Neutrophil (primary cell): ENCODE results near the gene TLE1.

ENCODE experiments used
- H3K27ac ChIP-seq: fragments of 200-600 bp; sonication (generic); 2 replicates; pipeline ENCODE4 v1.5.1; 2016; ENCODE audit warnings: mild to moderate bottlenecking, moderate library complexity
- H3K27me3 ChIP-seq: fragments of 200-600 bp; sonication (generic); 2 replicates; pipeline ENCODE4 v1.6.0; 2016; ENCODE audit warnings: mild to moderate bottlenecking
- H3K36me3 ChIP-seq: fragments of 200-600 bp; sonication (generic); 2 replicates; pipeline ENCODE4 v1.5.1; 2017
- H3K4me1 ChIP-seq, 2 experiments: fragments of 200-600 bp in 1 of 2; sonication (generic) in 1 of 2; 1 replicate in 1 of 2; 2 replicates in 1 of 2; pipeline versions ENCODE4 v1.5.1 to v1.6.1; 2013 to 2016; ENCODE audit warnings: low read depth in 1 of 2, low read length in 1 of 2, mild to moderate bottlenecking in 1 of 2, moderate library complexity in 1 of 2; ENCODE audit not compliant: control insufficient read depth in 1 of 2, insufficient read depth in 1 of 2
- H3K4me3 ChIP-seq, 2 experiments: fragments of 200-600 bp in 1 of 2; sonication (generic) in 1 of 2; 1 replicate in 1 of 2; 2 replicates in 1 of 2; pipeline ENCODE4 v1.5.1; 2013 to 2016; ENCODE audit warnings: low read depth in 1 of 2, low read length in 1 of 2, mild to moderate bottlenecking in 1 of 2, moderate library complexity in 1 of 2
- H3K9me3 ChIP-seq: fragments of 200-600 bp; sonication (generic); 2 replicates; pipeline ENCODE4 v1.5.1; 2016
- CTCF ChIP-seq: fragments of 200-600 bp; sonication (generic); IDR thresholded peaks from 2 replicates; pipeline ENCODE4 v1.5.1; 2016; ENCODE audit warnings: antibody characterized with exemption

The TLE1 gene

GRCh38 chr9:81656004-81656403, 33.3 kb downstream of the TLE1 start:
- Histone ChIP-seq H3K4me3 (no peak overlapping the region), H3K9me3 (no peaks in the 10 kb centered on the region), H3K27me3 (no peaks in the 10 kb centered on the region), H3K4me1 (peaks cover 22 to 25% of the 10 kb centered on the region in 2 experiments), H3K36me3 (no peaks in the 10 kb centered on the region), H3K27ac (peak overlapping the region; percentile 33)
- no peak for TF ChIP-seq CTCF

- TF ChIP-seq CTCF = no peak
- no peaks in the 10 kb centered on the region for H3K9me3 ChIP-seq
- no peak overlapping the region for H3K4me3 ChIP-seq
- no peaks in the 10 kb centered on the region for H3K36me3 ChIP-seq
- H3K4me1 ChIP-seq = peaks cover 22 to 25% of the 10 kb centered on the region in 2 experiments
- no peaks in the 10 kb centered on the region for H3K27me3 ChIP-seq
- no peak overlapping the region for H3K27ac ChIP-seq
These were observed 36.1 kb downstream of the TLE1 start for GRCh38 chr9:81653240-81653639.

GRCh38 chr9:81652058-81652687, 37.2 kb downstream of the TLE1 start:
- no peaks in the 10 kb centered on the region for H3K27me3 ChIP-seq
- H3K9me3 ChIP-seq = no peaks in the 10 kb centered on the region
- TF ChIP-seq CTCF = no peak
- no peaks in the 10 kb centered on the region for H3K36me3 ChIP-seq
- no peak overlapping the region for H3K27ac ChIP-seq
- peaks cover 21 to 24% of the 10 kb centered on the region in 2 experiments for H3K4me1 ChIP-seq
- no peak overlapping the region for H3K4me3 ChIP-seq

GRCh38 chr9:81650586-81651515, 38.5 kb downstream of the TLE1 start:
- Histone ChIP-seq H3K27ac (no peak overlapping the region), H3K4me1 (peaks cover 11% of the 10 kb centered on the region in 2 experiments), H3K36me3 (no peaks in the 10 kb centered on the region), H3K4me3 (no peak overlapping the region), H3K9me3 (no peaks in the 10 kb centered on the region), H3K27me3 (no peaks in the 10 kb centered on the region)
- no peak for TF ChIP-seq CTCF

- H3K9me3 ChIP-seq = no peaks in the 10 kb centered on the region
- TF ChIP-seq CTCF = no peak
- H3K36me3 ChIP-seq = no peaks in the 10 kb centered on the region
- H3K27me3 ChIP-seq = no peaks in the 10 kb centered on the region
- H3K27ac ChIP-seq = no peak overlapping the region
- no peaks in the 10 kb centered on the region for H3K4me1 ChIP-seq
- no peak overlapping the region for H3K4me3 ChIP-seq
These were observed 39.7 kb downstream of the TLE1 start for GRCh38 chr9:81649475-81650240.
